ENCODE data around the gene PLEKHG5. TPM values are rescaled to one million over a fixed set of nuclear protein-coding genes. Genes with fewer than 3 reads are reported as not detected.
"Not testable (repeated sequence)": the region's sequence is repeated elsewhere in the genome, so short reads cannot be mapped to it uniquely, and the experiment has no call there.

The PLEKHG5 gene
- total RNA-seq, 1 donor from 2014 or later = 109 TPM

- DNase-seq (ENCODE audit: low spot score) = peak; percentile 78
- H3K27ac Mint-ChIP-seq (ENCODE audit: unreplicated experiment) = no peak overlapping the region
- H3K4me3 Mint-ChIP-seq (ENCODE audit: unreplicated experiment) = no peak overlapping the region
- peak; percentile 91 for TF ChIP-seq CTCF (IDR thresholded peaks at IDR 0.05; ENCODE audit: unreplicated experiment)
- peaks cover 11% of the 10 kb centered on the region for H3K27me3 Mint-ChIP-seq (ENCODE audit: unreplicated experiment)
- no peaks in the 10 kb centered on the region for H3K4me1 Mint-ChIP-seq (ENCODE audit: unreplicated experiment)
- no peaks in the 10 kb centered on the region for H3K9me3 Mint-ChIP-seq (ENCODE audit: unreplicated experiment)
- H3K36me3 Mint-ChIP-seq (ENCODE audit: low read depth, unreplicated experiment) = no peaks in the 10 kb centered on the region
Observed at GRCh38 chr1:6438047-6438525, 53.4 kb downstream of the PLEKHG5 start.

- H3K27ac Mint-ChIP-seq (ENCODE audit: unreplicated experiment); H3K36me3 Mint-ChIP-seq (ENCODE audit: low read depth, unreplicated experiment); H3K4me3 Mint-ChIP-seq (ENCODE audit: unreplicated experiment); H3K9me3 Mint-ChIP-seq (ENCODE audit: unreplicated experiment); DNase-seq (ENCODE audit: low spot score); H3K4me1 Mint-ChIP-seq (ENCODE audit: unreplicated experiment): not testable (repeated sequence)
- H3K27me3 Mint-ChIP-seq (ENCODE audit: unreplicated experiment) = peaks cover 11% of the 10 kb centered on the region
Observed at GRCh38 chr1:6437012-6437700, 54.3 kb downstream of the PLEKHG5 start.

GRCh38 chr1:6436277-6436676 is 55.2 kb downstream of the PLEKHG5 start:
- not testable (repeated sequence) for H3K4me1 Mint-ChIP-seq (ENCODE audit: unreplicated experiment); H3K27me3 Mint-ChIP-seq (ENCODE audit: unreplicated experiment); H3K4me3 Mint-ChIP-seq (ENCODE audit: unreplicated experiment); H3K27ac Mint-ChIP-seq (ENCODE audit: unreplicated experiment); H3K36me3 Mint-ChIP-seq (ENCODE audit: low read depth, unreplicated experiment); DNase-seq (ENCODE audit: low spot score); H3K9me3 Mint-ChIP-seq (ENCODE audit: unreplicated experiment)

GRCh38 chr1:6435547-6435946 is 55.9 kb downstream of the PLEKHG5 start:
- no peaks in the 10 kb centered on the region for H3K36me3 Mint-ChIP-seq (ENCODE audit: low read depth, unreplicated experiment)
- H3K4me1 Mint-ChIP-seq (ENCODE audit: unreplicated experiment) = no peaks in the 10 kb centered on the region
- no peak for DNase-seq (ENCODE audit: low spot score)
- no peaks in the 10 kb centered on the region for H3K9me3 Mint-ChIP-seq (ENCODE audit: unreplicated experiment)
- no peak overlapping the region for H3K27ac Mint-ChIP-seq (ENCODE audit: unreplicated experiment)
- TF ChIP-seq CTCF (IDR thresholded peaks at IDR 0.05; ENCODE audit: unreplicated experiment) = no peak
- peaks cover 7% of the 10 kb centered on the region for H3K27me3 Mint-ChIP-seq (ENCODE audit: unreplicated experiment)
- H3K4me3 Mint-ChIP-seq (ENCODE audit: unreplicated experiment) = no peak overlapping the region

- no peaks in the 10 kb centered on the region for H3K4me1 Mint-ChIP-seq (ENCODE audit: unreplicated experiment)
- peaks cover 7% of the 10 kb centered on the region for H3K27me3 Mint-ChIP-seq (ENCODE audit: unreplicated experiment)
- no peaks in the 10 kb centered on the region for H3K36me3 Mint-ChIP-seq (ENCODE audit: low read depth, unreplicated experiment)
- no peak for TF ChIP-seq CTCF (IDR thresholded peaks at IDR 0.05; ENCODE audit: unreplicated experiment)
- H3K9me3 Mint-ChIP-seq (ENCODE audit: unreplicated experiment) = no peaks in the 10 kb centered on the region
- no peak for DNase-seq (ENCODE audit: low spot score)
- H3K4me3 Mint-ChIP-seq (ENCODE audit: unreplicated experiment) = no peak overlapping the region
- no peak overlapping the region for H3K27ac Mint-ChIP-seq (ENCODE audit: unreplicated experiment)
Observed at GRCh38 chr1:6435129-6435528, 56.3 kb downstream of the PLEKHG5 start.

- no peak overlapping the region for H3K4me3 Mint-ChIP-seq (ENCODE audit: unreplicated experiment)
- H3K9me3 Mint-ChIP-seq (ENCODE audit: unreplicated experiment) = no peaks in the 10 kb centered on the region
- H3K27me3 Mint-ChIP-seq (ENCODE audit: unreplicated experiment) = peaks cover 5% of the 10 kb centered on the region
Observed at GRCh38 chr1:6434186-6434585, 57.3 kb downstream of the PLEKHG5 start.

GRCh38 chr1:6431645-6432579 is 59.6 kb downstream of the PLEKHG5 start:
- H3K4me1 Mint-ChIP-seq (ENCODE audit: unreplicated experiment); DNase-seq (ENCODE audit: low spot score); H3K4me3 Mint-ChIP-seq (ENCODE audit: unreplicated experiment); H3K9me3 Mint-ChIP-seq (ENCODE audit: unreplicated experiment); H3K36me3 Mint-ChIP-seq (ENCODE audit: low read depth, unreplicated experiment); H3K27ac Mint-ChIP-seq (ENCODE audit: unreplicated experiment): not testable (repeated sequence)
- peaks cover 12% of the 10 kb centered on the region for H3K27me3 Mint-ChIP-seq (ENCODE audit: unreplicated experiment)

More at GRCh38 chr1:6434186-6434585, 57.3 kb downstream of the PLEKHG5 start:
- Mint-ChIP-seq H3K36me3 (ENCODE audit: low read depth, unreplicated experiment) (no peaks in the 10 kb centered on the region), H3K4me1 (ENCODE audit: unreplicated experiment) (no peaks in the 10 kb centered on the region), H3K27ac (ENCODE audit: unreplicated experiment) (no peak overlapping the region)
- TF ChIP-seq CTCF (IDR thresholded peaks at IDR 0.05; ENCODE audit: unreplicated experiment) = no peak
- no peak for DNase-seq (ENCODE audit: low spot score)
